Measurements from ENCODE around the gene MYO10. TPM values are rescaled to one million over a fixed set of nuclear protein-coding genes. Genes with fewer than 3 reads are reported as not detected.

MYO10 gene
- total RNA-seq, 1 donor from 2014 or later = 23.1 TPM

DNA sequence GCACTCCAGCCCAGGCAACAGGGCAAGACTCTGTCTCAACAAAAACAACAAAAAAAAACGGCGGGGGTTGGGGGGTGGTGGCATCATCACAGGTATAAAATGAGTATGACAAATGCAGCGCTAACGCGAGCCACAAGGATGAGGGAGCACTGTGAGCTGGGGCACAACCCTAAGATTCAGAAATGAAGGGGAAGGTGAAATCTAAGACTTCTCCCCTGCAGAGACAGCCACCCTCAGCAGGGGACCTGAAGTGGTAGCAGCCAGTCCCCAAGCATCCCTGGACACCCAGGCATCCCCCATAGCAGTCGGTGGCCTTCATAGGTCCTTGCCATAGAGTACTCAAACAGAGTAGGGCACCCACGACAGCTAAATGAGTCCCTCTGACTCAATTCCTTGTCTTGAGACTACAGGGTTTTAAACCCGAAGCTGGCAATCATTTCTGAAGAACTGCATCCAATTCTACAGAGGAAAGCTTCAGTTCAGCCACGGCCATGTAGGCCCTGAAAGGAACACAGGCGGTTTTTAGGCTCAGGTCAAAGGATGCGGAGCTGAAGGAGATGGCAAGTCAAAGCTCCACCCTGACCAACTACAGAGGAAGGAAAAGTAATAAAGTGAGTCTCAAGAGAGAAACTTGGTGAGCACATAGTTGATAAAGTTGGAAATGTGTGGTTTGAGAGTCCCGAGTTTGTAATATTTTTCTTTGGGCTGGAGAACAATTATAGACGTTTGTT is 50.3 kb downstream of the MYO10 start:
- H3K27ac Mint-ChIP-seq (ENCODE audit: unreplicated experiment) = no peak overlapping the region
- peaks cover 15% of the 10 kb centered on the region for H3K4me1 Mint-ChIP-seq (ENCODE audit: low read depth, unreplicated experiment)
- no peak for DNase-seq
- TF ChIP-seq, protein P1, sequence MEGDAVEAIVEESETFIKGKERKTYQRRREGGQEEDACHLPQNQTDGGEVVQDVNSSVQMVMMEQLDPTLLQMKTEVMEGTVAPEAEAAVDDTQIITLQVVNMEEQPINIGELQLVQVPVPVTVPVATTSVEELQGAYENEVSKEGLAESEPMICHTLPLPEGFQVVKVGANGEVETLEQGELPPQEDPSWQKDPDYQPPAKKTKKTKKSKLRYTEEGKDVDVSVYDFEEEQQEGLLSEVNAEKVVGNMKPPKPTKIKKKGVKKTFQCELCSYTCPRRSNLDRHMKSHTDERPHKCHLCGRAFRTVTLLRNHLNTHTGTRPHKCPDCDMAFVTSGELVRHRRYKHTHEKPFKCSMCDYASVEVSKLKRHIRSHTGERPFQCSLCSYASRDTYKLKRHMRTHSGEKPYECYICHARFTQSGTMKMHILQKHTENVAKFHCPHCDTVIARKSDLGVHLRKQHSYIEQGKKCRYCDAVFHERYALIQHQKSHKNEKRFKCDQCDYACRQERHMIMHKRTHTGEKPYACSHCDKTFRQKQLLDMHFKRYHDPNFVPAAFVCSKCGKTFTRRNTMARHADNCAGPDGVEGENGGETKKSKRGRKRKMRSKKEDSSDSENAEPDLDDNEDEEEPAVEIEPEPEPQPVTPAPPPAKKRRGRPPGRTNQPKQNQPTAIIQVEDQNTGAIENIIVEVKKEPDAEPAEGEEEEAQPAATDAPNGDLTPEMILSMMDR (IDR thresholded peaks at IDR 0.05; ENCODE audit: partially characterized antibody, unreplicated experiment) = no peak
- H3K36me3 Mint-ChIP-seq (ENCODE audit: unreplicated experiment) = no peaks in the 10 kb centered on the region
- H3K27me3 Mint-ChIP-seq (ENCODE audit: unreplicated experiment) = no peaks in the 10 kb centered on the region
- H3K9me3 Mint-ChIP-seq (ENCODE audit: unreplicated experiment) = peaks cover 4% of the 10 kb centered on the region
- H3K4me3 Mint-ChIP-seq (ENCODE audit: unreplicated experiment) = no peak overlapping the region

DNA sequence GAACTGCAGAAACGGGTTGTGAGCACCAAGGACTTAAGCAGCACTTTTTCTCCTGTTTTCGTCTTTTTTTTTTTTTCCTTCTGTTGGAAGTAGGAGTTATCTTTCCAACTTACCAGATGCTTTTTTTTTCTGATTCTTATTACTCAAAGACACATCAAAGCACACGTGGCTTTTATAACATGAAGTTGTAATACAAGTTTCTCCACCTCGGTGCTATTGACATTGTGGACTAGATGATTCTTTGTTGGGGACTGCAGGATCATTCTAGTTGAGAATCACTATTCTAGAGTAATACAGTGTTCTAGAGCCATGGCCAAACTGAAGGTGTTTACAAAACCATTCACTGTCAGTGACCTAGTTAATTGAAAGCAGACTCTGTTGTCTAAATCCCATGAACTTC is 51.5 kb downstream of the MYO10 start:
- no peak overlapping the region for H3K4me3 Mint-ChIP-seq (ENCODE audit: unreplicated experiment)
- no peaks in the 10 kb centered on the region for H3K36me3 Mint-ChIP-seq (ENCODE audit: unreplicated experiment)
- H3K27ac Mint-ChIP-seq (ENCODE audit: unreplicated experiment) = no peak overlapping the region
- TF ChIP-seq, protein P1 (IDR thresholded peaks at IDR 0.05; ENCODE audit: partially characterized antibody, unreplicated experiment) = no peak
- H3K27me3 Mint-ChIP-seq (ENCODE audit: unreplicated experiment) = no peaks in the 10 kb centered on the region
- peaks cover 15% of the 10 kb centered on the region for H3K4me1 Mint-ChIP-seq (ENCODE audit: low read depth, unreplicated experiment)
- H3K9me3 Mint-ChIP-seq (ENCODE audit: unreplicated experiment) = peaks cover 4% of the 10 kb centered on the region
- no peak for DNase-seq

DNA sequence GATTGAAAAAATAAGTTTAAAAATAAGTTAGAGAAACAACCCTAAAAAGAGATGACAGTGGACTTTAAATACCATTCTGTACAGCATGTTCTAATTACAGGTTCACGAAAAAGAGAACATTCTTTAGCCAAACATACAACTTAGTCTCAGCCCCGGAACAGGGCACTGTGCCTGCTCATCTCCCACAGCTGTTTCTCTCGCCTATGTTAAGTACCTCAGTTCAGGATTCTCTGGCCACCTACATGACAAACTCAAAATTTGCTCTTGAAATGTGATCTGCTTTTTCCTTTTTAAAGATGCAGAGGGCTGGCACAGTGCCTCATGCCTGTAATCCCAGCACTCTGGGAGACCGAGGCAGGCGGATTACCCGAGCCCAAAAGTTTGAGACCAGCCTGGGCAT is 52.3 kb downstream of the MYO10 start:
- Mint-ChIP-seq H3K27ac (ENCODE audit: unreplicated experiment) (no peak overlapping the region), H3K9me3 (ENCODE audit: unreplicated experiment) (peaks cover 1% of the 10 kb centered on the region), H3K27me3 (ENCODE audit: unreplicated experiment) (no peaks in the 10 kb centered on the region), H3K4me1 (ENCODE audit: low read depth, unreplicated experiment) (peaks cover 15% of the 10 kb centered on the region), H3K4me3 (ENCODE audit: unreplicated experiment) (no peak overlapping the region), H3K36me3 (ENCODE audit: unreplicated experiment) (no peaks in the 10 kb centered on the region)
- DNase-seq = no peak
- TF ChIP-seq, protein P1 (IDR thresholded peaks at IDR 0.05; ENCODE audit: partially characterized antibody, unreplicated experiment) = no peak

DNA sequence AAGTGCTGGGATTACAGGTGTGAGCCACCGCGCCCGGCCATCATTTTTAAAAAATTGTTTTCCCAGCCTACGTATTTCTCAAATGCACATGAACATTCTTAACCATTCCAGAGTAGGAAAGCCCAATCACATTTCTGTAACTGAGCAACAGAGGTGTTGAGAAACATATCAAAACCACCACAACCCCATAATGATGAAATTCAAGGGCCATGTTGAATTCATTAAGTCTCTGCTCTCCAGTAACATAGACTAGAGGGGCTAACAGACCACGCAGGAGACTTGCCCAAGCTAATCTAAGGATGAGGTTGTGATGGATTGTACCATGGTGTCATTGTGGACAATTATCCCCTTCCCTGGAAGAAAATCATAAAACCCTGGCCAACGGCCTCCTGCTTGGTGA is 52.9 kb downstream of the MYO10 start:
- TF ChIP-seq, protein P1 (IDR thresholded peaks at IDR 0.05; ENCODE audit: partially characterized antibody, unreplicated experiment) = no peak
- H3K27me3 Mint-ChIP-seq (ENCODE audit: unreplicated experiment) = peaks cover 3% of the 10 kb centered on the region
- peaks cover 15% of the 10 kb centered on the region for H3K4me1 Mint-ChIP-seq (ENCODE audit: low read depth, unreplicated experiment)
- no peak for DNase-seq
- no peak overlapping the region for H3K27ac Mint-ChIP-seq (ENCODE audit: unreplicated experiment)
- H3K36me3 Mint-ChIP-seq (ENCODE audit: unreplicated experiment) = no peaks in the 10 kb centered on the region
- H3K9me3 Mint-ChIP-seq (ENCODE audit: unreplicated experiment) = peaks cover 1% of the 10 kb centered on the region
- H3K4me3 Mint-ChIP-seq (ENCODE audit: unreplicated experiment) = no peak overlapping the region

DNA sequence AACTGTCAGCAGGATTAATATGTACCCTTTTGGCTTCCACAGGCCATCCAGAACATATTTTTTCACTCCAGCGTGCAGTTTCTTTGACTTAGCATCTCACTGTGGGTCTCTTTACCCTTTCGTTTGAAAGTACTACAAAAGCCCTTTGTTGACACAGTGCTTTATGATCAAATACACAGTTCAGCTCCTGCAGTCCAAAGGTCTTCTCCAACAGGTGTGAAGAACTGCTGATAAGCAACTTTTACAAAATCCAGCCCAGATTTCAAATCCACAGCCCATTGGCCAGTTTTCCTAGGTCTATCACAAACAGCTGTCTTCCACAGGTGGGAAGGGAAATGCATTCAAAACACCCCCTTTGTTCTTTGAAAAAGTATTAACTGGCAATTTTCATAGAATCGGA is 54.8 kb downstream of the MYO10 start:
- Mint-ChIP-seq H3K27me3 (ENCODE audit: unreplicated experiment) (peaks cover 3% of the 10 kb centered on the region), H3K9me3 (ENCODE audit: unreplicated experiment) (no peaks in the 10 kb centered on the region), H3K4me3 (ENCODE audit: unreplicated experiment) (no peak overlapping the region), H3K27ac (ENCODE audit: unreplicated experiment) (no peak overlapping the region), H3K4me1 (ENCODE audit: low read depth, unreplicated experiment) (peaks cover 14% of the 10 kb centered on the region), H3K36me3 (ENCODE audit: unreplicated experiment) (no peaks in the 10 kb centered on the region)
- DNase-seq = no peak
- TF ChIP-seq, protein P1 (IDR thresholded peaks at IDR 0.05; ENCODE audit: partially characterized antibody, unreplicated experiment) = no peak

Data from glutamatergic neuron (in vitro differentiated cells).